Measurements from ENCODE around the gene UBE2S. TPM values are rescaled to one million over a fixed set of nuclear protein-coding genes. Genes with fewer than 3 reads are reported as not detected.

UBE2S gene
- total RNA-seq, 1 experiment from 2014 or later, result 279 TPM

GRCh38 chr19:55373993-55374757, 33.4 kb downstream of the UBE2S start:
- ChIA-PET CTCF (no interaction called here), POLR2A (interaction anchor here (0.5 to 1.2 kb wide), 3 partner anchors 10 to 102 kb away, joined by 3 to 4 read pairs (median 4); partner anchors contain the start of genes KMT5C, TMEM238 and ZNF628)
- DNase-seq, result peak in 1 of 2 experiments; percentile 49
- Mint-ChIP-seq H3K27ac (ENCODE audit: unreplicated experiment) (peak overlapping the region; percentile 56), H3K27me3 (ENCODE audit: insufficient read depth, unreplicated experiment) (peaks cover 7% of the 10 kb centered on the region), H3K4me1 (ENCODE audit: low read depth, unreplicated experiment) (peaks cover 35% of the 10 kb centered on the region), H3K4me3 (ENCODE audit: unreplicated experiment) (peak overlapping the region; percentile 66), H3K36me3 (ENCODE audit: insufficient read depth, unreplicated experiment) (peaks cover 39% of the 10 kb centered on the region), H3K9me3 (ENCODE audit: unreplicated experiment) (no peaks in the 10 kb centered on the region)
- intact Hi-C loops (cut with micrococcal nuclease; ENCODE audit: unreplicated experiment), result no loop called here
- H3K36me3 ChIP-seq (ENCODE audit: control insufficient read depth, insufficient read depth, low read length), result 0 out of 2 replicates have a peak, but pooled peaks cover under 1% of the 10 kb centered on the region
- H3K4me3 ChIP-seq (ENCODE audit: low read depth, low read length), result peak overlapping the region; percentile 18
- no peak for TF ChIP-seq CTCF (IDR thresholded peaks at IDR 0.05; ENCODE audit: insufficient read depth in 1 of 2, low read depth in 1 of 2, low read length in 1 of 2, severe bottlenecking in 1 of 2, unreplicated experiment in 1 of 2)
- BruUV-seq (replicated peaks), result no TSS peak
- H3K4me1 ChIP-seq, result peaks cover 37% of the 10 kb centered on the region
- H3K27me3 ChIP-seq (replicated peaks; ENCODE audit: control insufficient read depth, insufficient read depth, low read length), result no peaks in the 10 kb centered on the region; the same call in none of the 2 replicates
- H3K9me3 ChIP-seq, result no peaks in the 10 kb centered on the region

- Histone ChIP-seq H3K27me3 (replicated peaks; ENCODE audit: control insufficient read depth, insufficient read depth, low read length) (no peaks in the 10 kb centered on the region; the same call in none of the 2 replicates), H3K36me3 (ENCODE audit: control insufficient read depth, insufficient read depth, low read length) (no peaks in the 10 kb centered on the region), H3K9me3 (no peaks in the 10 kb centered on the region), H3K4me1 (peaks cover 43% of the 10 kb centered on the region), H3K4me3 (ENCODE audit: low read depth, low read length) (no peak overlapping the region)
- ChIA-PET CTCF (no interaction called here), POLR2A (interaction anchor here (0.5 to 1.2 kb wide), 5 partner anchors 10 to 103 kb away, joined by 3 to 10 read pairs (median 4); partner anchors contain the start of genes KMT5C, TMEM238 and ZNF628)
- H3K4me1 Mint-ChIP-seq (ENCODE audit: low read depth, unreplicated experiment), result peaks cover 35% of the 10 kb centered on the region
- H3K9me3 Mint-ChIP-seq (ENCODE audit: unreplicated experiment), result no peaks in the 10 kb centered on the region
- peak overlapping the region; percentile 56 for H3K27ac Mint-ChIP-seq (ENCODE audit: unreplicated experiment)
- H3K27me3 Mint-ChIP-seq (ENCODE audit: insufficient read depth, unreplicated experiment), result peaks cover 7% of the 10 kb centered on the region
- H3K4me3 Mint-ChIP-seq (ENCODE audit: unreplicated experiment), result peak overlapping the region; percentile 66
- no TSS peak for BruUV-seq (replicated peaks)
- intact Hi-C loops (cut with micrococcal nuclease; ENCODE audit: unreplicated experiment), result no loop called here
- TF ChIP-seq CTCF (IDR thresholded peaks at IDR 0.05; ENCODE audit: insufficient read depth in 1 of 2, low read depth in 1 of 2, low read length in 1 of 2, severe bottlenecking in 1 of 2, unreplicated experiment in 1 of 2), result no peak
- peaks cover 38% of the 10 kb centered on the region for H3K36me3 Mint-ChIP-seq (ENCODE audit: insufficient read depth, unreplicated experiment)
- DNase-seq, result peak; percentile 37 to 67
These were observed 34.1 kb downstream of the UBE2S start for GRCh38 chr19:55373306-55373992.

GRCh38 chr19:55372316-55373081, 35.1 kb downstream of the UBE2S start:
- CTCF ChIA-PET, result no interaction called here
- Mint-ChIP-seq H3K4me3 (ENCODE audit: unreplicated experiment) (no peak overlapping the region), H3K36me3 (ENCODE audit: insufficient read depth, unreplicated experiment) (peaks cover 38% of the 10 kb centered on the region), H3K27ac (ENCODE audit: unreplicated experiment) (peak overlapping the region; percentile 7), H3K9me3 (ENCODE audit: unreplicated experiment) (no peaks in the 10 kb centered on the region), H3K4me1 (ENCODE audit: low read depth, unreplicated experiment) (peaks cover 35% of the 10 kb centered on the region), H3K27me3 (ENCODE audit: insufficient read depth, unreplicated experiment) (peaks cover 7% of the 10 kb centered on the region)
- peak; percentile 34 to 62 for DNase-seq
- intact Hi-C loops (cut with micrococcal nuclease; ENCODE audit: unreplicated experiment), result no loop called here
- no peaks in the 10 kb centered on the region; the same call in none of the 2 replicates for H3K27me3 ChIP-seq (replicated peaks; ENCODE audit: control insufficient read depth, insufficient read depth, low read length)
- peaks cover 43% of the 10 kb centered on the region for H3K4me1 ChIP-seq
- no peaks in the 10 kb centered on the region for H3K36me3 ChIP-seq (ENCODE audit: control insufficient read depth, insufficient read depth, low read length)
- no peak for TF ChIP-seq CTCF (IDR thresholded peaks at IDR 0.05; ENCODE audit: insufficient read depth in 1 of 2, low read depth in 1 of 2, low read length in 1 of 2, severe bottlenecking in 1 of 2, unreplicated experiment in 1 of 2)
- H3K4me3 ChIP-seq (ENCODE audit: low read depth, low read length), result no peak overlapping the region
- POLR2A ChIA-PET, result interaction anchor here (0.8 kb wide), 2 partner anchors 11 to 86 kb away, joined by 4 to 10 read pairs; partner anchors contain the start of gene TMEM238
- H3K9me3 ChIP-seq, result no peaks in the 10 kb centered on the region
- no TSS peak for BruUV-seq (replicated peaks)

All from Caco-2 (cell line).